Mucosa of descending colon (tissue), 3 donors: ENCODE results near the gene RAD51B. TPM values are rescaled to one million over a fixed set of nuclear protein-coding genes. Genes with fewer than 3 reads are reported as not detected.

ENCODE experiments used
- ATAC-seq: fragments of 200-7000 bp; cut with Tn5 transposase; one replicate; pipeline ENCODE4 v1.9.1; 2020; ENCODE audit warnings: mild to moderate bottlenecking, moderate library complexity
- DNase-seq, 3 donors: peaks; one replicate each; pipeline ENCODE4 v3.0.0-alpha.2; 2020
- H3K36me3 ChIP-seq: fragments of 200-600 bp; one replicate; pipeline ENCODE4 v1.8.0; 2021; ENCODE audit warnings: low read depth, mild to moderate bottlenecking
- H3K4me1 ChIP-seq: fragments of 200-600 bp; one replicate; pipeline ENCODE4 v1.8.0; 2021; ENCODE audit warnings: low read depth, mild to moderate bottlenecking
- H3K4me3 ChIP-seq: fragments of 200-600 bp; one replicate; pipeline ENCODE4 v1.8.0; 2021; ENCODE audit warnings: mild to moderate bottlenecking
- H3K9me3 ChIP-seq: fragments of 200-600 bp; one replicate; pipeline ENCODE4 v1.8.0; 2021; ENCODE audit warnings: mild to moderate bottlenecking
- CTCF ChIP-seq: fragments of 200-600 bp; IDR thresholded peaks from one replicate; pipeline ENCODE4 v1.8.0; 2022; ENCODE audit warnings: antibody characterized with exemption, mild to moderate bottlenecking
- intact Hi-C, 2 donors: fragments of 100-400 bp; cut with DNase I in 1 of 2; cut with micrococcal nuclease in 1 of 2; formaldehyde crosslinking; loops; one replicate each; pipeline versions ENCODE4 v1.11.0 to v1.11.1; 2022; cut with DNase I, micrococcal nuclease
- total RNA-seq, 3 donors: library from RNA; stranded (reverse); fragmentation: NEBNext Ultra II Directional in 2 of 3; extraction: Animal tissue kit (Norgen Biotek cat#: 25700) in 2 of 3; gene quantifications; one replicate each; pipeline versions ENCODE4 v1.2.1 to v1.2.4, GENCODE V29; 2021 to 2023
- donor health status: DM: no; HTN: no; CAD: no; lungs with moderate emphysema.
- donor health status: DM: no; HTN: no; CAD: no.
- donor health status: DM: no; HTN: yes; CAD: no.

RAD51B gene
- total RNA-seq, 3 donors from 2014 or later = 15.8 to 23.3 (median 20.9) TPM

- H3K9me3 ChIP-seq = no peaks in the 10 kb centered on the region
- ATAC-seq (no peak), DNase-seq (no peak)
- intact Hi-C loops = no loop called here
- H3K4me3 ChIP-seq = no peak overlapping the region
- no peak for TF ChIP-seq CTCF
- H3K36me3 ChIP-seq = no peaks in the 10 kb centered on the region
- no peaks in the 10 kb centered on the region for H3K4me1 ChIP-seq
Observed at GRCh38 chr14:68571928-68572525, 752.4 kb downstream of the RAD51B start.

- Histone ChIP-seq H3K36me3 (no peaks in the 10 kb centered on the region), H3K9me3 (no peaks in the 10 kb centered on the region), H3K4me1 (no peaks in the 10 kb centered on the region), H3K4me3 (no peak overlapping the region)
- DNase-seq (no peak), ATAC-seq (no peak)
- no peak for TF ChIP-seq CTCF
- intact Hi-C loops = no loop called here
Observed at GRCh38 chr14:68573126-68573525, 753.5 kb downstream of the RAD51B start.

GRCh38 chr14:68573722-68574121 is 754.1 kb downstream of the RAD51B start:
- Histone ChIP-seq H3K36me3 (no peaks in the 10 kb centered on the region), H3K4me1 (no peaks in the 10 kb centered on the region), H3K9me3 (no peaks in the 10 kb centered on the region), H3K4me3 (no peak overlapping the region)
- TF ChIP-seq CTCF = no peak
- DNase-seq (no peak), ATAC-seq (no peak)
- intact Hi-C loops = no loop called here

- no peak for TF ChIP-seq CTCF
- no peaks in the 10 kb centered on the region for H3K4me1 ChIP-seq
- intact Hi-C loops = no loop called here
- H3K9me3 ChIP-seq = no peaks in the 10 kb centered on the region
- H3K36me3 ChIP-seq = no peaks in the 10 kb centered on the region
- no peak overlapping the region for H3K4me3 ChIP-seq
- ATAC-seq = no peak
- DNase-seq = no peak
Observed at GRCh38 chr14:68574461-68574860, 754.9 kb downstream of the RAD51B start.

- DNase-seq = no peak
- ATAC-seq = no peak
- TF ChIP-seq CTCF = no peak
- intact Hi-C loops = no loop called here
- no peaks in the 10 kb centered on the region for H3K9me3 ChIP-seq
- no peaks in the 10 kb centered on the region for H3K36me3 ChIP-seq
- no peak overlapping the region for H3K4me3 ChIP-seq
- no peaks in the 10 kb centered on the region for H3K4me1 ChIP-seq
Observed at GRCh38 chr14:68574906-68575305, 755.3 kb downstream of the RAD51B start.

- Histone ChIP-seq H3K4me1 (no peaks in the 10 kb centered on the region), H3K4me3 (no peak overlapping the region), H3K9me3 (no peaks in the 10 kb centered on the region), H3K36me3 (no peaks in the 10 kb centered on the region)
- no peak for ATAC-seq
- intact Hi-C loops = no loop called here
- TF ChIP-seq CTCF = no peak
- DNase-seq = no peak
Observed at GRCh38 chr14:68575426-68575825, 755.8 kb downstream of the RAD51B start.
